Adrenal gland (tissue), 12 donors: ENCODE data around the gene MTARC1. TPM values are rescaled to one million over a fixed set of nuclear protein-coding genes. Genes with fewer than 3 reads are reported as not detected.

Source experiments
- DNase-seq, 7 donors: peaks; one replicate each; pipeline ENCODE4 v3.0.0-alpha.2; 2019 to 2020
- H3K27ac ChIP-seq, 5 donors: fragments of 200-600 bp; sonication (generic) in 4 of 5; 1 replicate in 3 of 5; 2 replicates in 2 of 5; pipeline versions ENCODE4 v1.5.1 to v1.8.0; 2016 to 2020; ENCODE audit warnings: mild to moderate bottlenecking in 1 of 5
- H3K27me3 ChIP-seq: fragments of 200-600 bp; 2 replicates; pipeline ENCODE4 v1.8.0; 2021
- H3K36me3 ChIP-seq, 2 donors: fragments of 200-600 bp; replicated peaks in 1 of 2; 1 replicate in 1 of 2; 2 replicates in 1 of 2; pipeline versions ENCODE4 v1.5.1 to v1.8.0; 2018 to 2022
- H3K4me1 ChIP-seq, 2 donors: fragments of 200-600 bp; replicated peaks in 1 of 2; 1 replicate in 1 of 2; 2 replicates in 1 of 2; pipeline versions ENCODE4 v1.5.1 to v1.8.0; 2018 to 2021
- H3K4me3 ChIP-seq, 4 donors: fragments of 200-600 bp; sonication (generic) in 3 of 4; one replicate each; pipeline ENCODE4 v1.5.1; 2016 to 2018
- H3K9me3 ChIP-seq, 3 donors: fragments of 200-600 bp; sonication (generic) in 1 of 3; replicated peaks in 1 of 3; 1 replicate in 2 of 3; 2 replicates in 1 of 3; pipeline versions ENCODE4 v1.5.1 to v1.8.0; 2016 to 2021
- CTCF ChIP-seq, 6 experiments: fragments of 450-650 bp in 4 of 6; fragments of 200-600 bp in 2 of 6; sonication (generic) in 1 of 6; IDR thresholded peaks; 1 replicate in 5 of 6; 2 replicates in 1 of 6; pipeline versions ENCODE4 v1.5.1 to v1.8.0; 2016 to 2021; ENCODE audit warnings: antibody characterized with exemption in 6 of 6, mild to moderate bottlenecking in 2 of 6, moderate library complexity in 1 of 6
- POLR2A ChIP-seq, 2 donors: fragments of 450-650 bp; IDR thresholded peaks; one replicate each; pipeline ENCODE4 v1.6.1; 2017; ENCODE audit warnings: antibody characterized with exemption in 2 of 2, mild to moderate bottlenecking in 2 of 2, moderate library complexity in 1 of 2
- WGBS, 4 donors: extraction: QIAGEN DNeasy Blood & Tissue Kit in 2 of 4; methylation state at CpG; one replicate each; pipeline versions ENCODE4 v1.1.5 to v1.1.7; 2013 to 2017; 5-methylcytosine and 5-hydroxymethylcytosine counted together
- intact Hi-C, 2 donors: fragments of 100-400 bp; cut with DNase I; formaldehyde crosslinking; loops; one replicate each; pipeline versions ENCODE4 v1.14.1 to v1.15.0; 2022 to 2023
- polyA plus RNA-seq, 3 donors: library from polyadenylated mRNA; stranded (reverse); fragments of 200-250 nt in 2 of 3; fragments of 350-450 nt in 1 of 3; fragmentation: Illumina TruSeq in 1 of 3; extraction: RNeasy Lipid Tissue Mini Kit (QIAGEN cat#74804) in 1 of 3; gene quantifications; one replicate each; pipeline ENCODE4 v1.2.3, GENCODE V29; 2013 to 2014
- total RNA-seq, 9 donors: library from RNA; depleted of rRNA in 4 of 9; stranded (reverse); fragments of >200 nt in 4 of 9; fragments of 120-200 nt in 1 of 9; fragmentation: NEBNext Ultra II Directional in 1 of 9; extraction: Animal tissue kit (Norgen Biotek cat#: 25700) in 1 of 9; gene quantifications; one replicate each; pipeline versions ENCODE4 v1.1.0 to v1.2.4, GENCODE V29; 2013 to 2023
- donor health status: healthy with polysubstance abuse.
- donor health status: Bipolar disorder and iron deficiency.
- donor health status: DM: yes; HTN: yes; CAD: no.
- donor health status: DM: no; HTN: no; CAD: no.
- donor health status: DM: no; HTN: no; CAD: no.
- donor health status: DM: yes; HTN: yes; CAD: no.

The MTARC1 gene
- total and polyA plus RNA-seq, 12 donors = 5.3 to 26.1 (median 10.1) TPM

- no peak overlapping the region for H3K27ac ChIP-seq
- no peaks in the 10 kb centered on the region for H3K9me3 ChIP-seq
- no peaks in the 10 kb centered on the region for H3K36me3 ChIP-seq
- no peaks in the 10 kb centered on the region for H3K27me3 ChIP-seq
- WGBS, 4 donors = 65 to 94% (median 90%) methylated on average over 2 of the region's 2 CpGs
- intact Hi-C loops = no loop called here
- TF ChIP-seq POLR2A (IDR thresholded peaks at IDR 0.05) (no peak), CTCF (IDR thresholded peaks at IDR 0.05) (no peak)
- H3K4me3 ChIP-seq = no peak overlapping the region
- no peak for DNase-seq
- no peaks in the 10 kb centered on the region for H3K4me1 ChIP-seq
Measured at GRCh38 chr1:220810963-220811362, 24.2 kb downstream of the MTARC1 start.

- Histone ChIP-seq H3K36me3 (no peaks in the 10 kb centered on the region), H3K27me3 (no peaks in the 10 kb centered on the region), H3K27ac (no peak overlapping the region), H3K4me1 (no peaks in the 10 kb centered on the region), H3K9me3 (no peaks in the 10 kb centered on the region), H3K4me3 (no peak overlapping the region)
- no peak for TF ChIP-seq POLR2A (IDR thresholded peaks at IDR 0.05)
- TF ChIP-seq CTCF (IDR thresholded peaks at IDR 0.05) = no peak
- DNase-seq = no peak
- intact Hi-C loops = no loop called here
- 82 to 93% (median 86%) methylated on average over 5 of the region's 5 CpGs for WGBS, 4 donors
Measured at GRCh38 chr1:220811695-220812094, 25.0 kb downstream of the MTARC1 start.

GRCh38 chr1:220812308-220812707 is 25.6 kb downstream of the MTARC1 start:
- Histone ChIP-seq H3K27ac (no peak overlapping the region), H3K27me3 (no peaks in the 10 kb centered on the region), H3K4me3 (no peak overlapping the region), H3K4me1 (no peaks in the 10 kb centered on the region), H3K9me3 (no peaks in the 10 kb centered on the region), H3K36me3 (no peaks in the 10 kb centered on the region)
- TF ChIP-seq POLR2A (IDR thresholded peaks at IDR 0.05) (no peak), CTCF (IDR thresholded peaks at IDR 0.05) (no peak)
- intact Hi-C loops = no loop called here
- WGBS, 4 donors = 60 to 86% (median 76%) methylated on average over 6 of the region's 6 CpGs
- DNase-seq = no peak

- DNase-seq = no peak
- 78 to 93% (median 84%) methylated on average over 12 of the region's 12 CpGs for WGBS, 4 donors
- Histone ChIP-seq H3K9me3 (no peaks in the 10 kb centered on the region), H3K4me3 (no peak overlapping the region), H3K27me3 (no peaks in the 10 kb centered on the region), H3K4me1 (no peaks in the 10 kb centered on the region), H3K36me3 (no peaks in the 10 kb centered on the region), H3K27ac (no peak overlapping the region)
- TF ChIP-seq CTCF (IDR thresholded peaks at IDR 0.05) = no peak
- no peak for TF ChIP-seq POLR2A (IDR thresholded peaks at IDR 0.05)
- intact Hi-C loops = no loop called here
Measured at GRCh38 chr1:220813013-220813412, 26.3 kb downstream of the MTARC1 start.
